GM19025 (cell line): Measurements from ENCODE around the gene GADD45G.

ENCODE experiments used
- ATAC-seq: cut with Tn5 transposase; IDR thresholded peaks from one replicate; pipeline ENCODE4 v1.9.1; 2021; ENCODE audit warnings: mild to moderate bottlenecking, low read depth, moderate library complexity; ENCODE audit not compliant: unreplicated experiment

GADD45G gene

GRCh38 chr9:89646189-89646939 is 41.6 kb downstream of the GADD45G start:
- ATAC-seq: no peak

GRCh38 chr9:89647366-89648128 is 42.7 kb downstream of the GADD45G start:
- ATAC-seq: no peak

GRCh38 chr9:89648247-89649000 is 43.6 kb downstream of the GADD45G start:
- no peak for ATAC-seq

- no peak for ATAC-seq
These were observed 44.4 kb downstream of the GADD45G start for GRCh38 chr9:89649039-89649691.

- no peak for ATAC-seq
These were observed 49.3 kb downstream of the GADD45G start for GRCh38 chr9:89654025-89654662.

- no peak for ATAC-seq
These were observed 50.5 kb downstream of the GADD45G start for GRCh38 chr9:89655056-89655989.
